Mesodermal cell (in vitro differentiated cells): Measurements from ENCODE around the gene TSPAN4.
A peak's percentile ranks its signal among the peaks of the same experiment; 100 is the strongest.

Source experiments
- H3K27ac ChIP-seq: 2 replicates; pipeline ENCODE4 v1.7.0; 2013; ENCODE audit warnings: mild to moderate bottlenecking, low read depth, low read length, moderate library complexity; ENCODE audit not compliant: severe bottlenecking
- H3K36me3 ChIP-seq: 2 replicates; pipeline ENCODE4 v1.7.1; 2013; ENCODE audit warnings: mild to moderate bottlenecking, low read length, moderate library complexity; ENCODE audit not compliant: control insufficient read depth, insufficient read depth
- H3K4me1 ChIP-seq: one replicate; pipeline ENCODE4 v1.7.1; 2013; ENCODE audit warnings: mild to moderate bottlenecking, low read length; ENCODE audit not compliant: insufficient read depth, control insufficient read depth, poor library complexity, severe bottlenecking
- H3K4me3 ChIP-seq: 2 replicates; pipeline ENCODE4 v1.7.0; 2013; ENCODE audit warnings: low read length, control low read depth, mild to moderate bottlenecking; ENCODE audit not compliant: insufficient read depth, poor library complexity, severe bottlenecking; ENCODE audit errors: extremely low read depth
- H3K9me3 ChIP-seq: 2 replicates; pipeline ENCODE4 v1.7.1; 2013; ENCODE audit warnings: mild to moderate bottlenecking, low read length, moderate library complexity; ENCODE audit not compliant: control insufficient read depth
- WGBS, 2 experiments: methylation state at CpG; one replicate each; pipeline ENCODE4 v1.1.5; 2013; ENCODE audit warnings: missing lambda C conversion rate in 2 of 2; ENCODE audit not compliant: insufficient coverage in 2 of 2; 5-methylcytosine and 5-hydroxymethylcytosine counted together

Gene TSPAN4

GRCh38 chr11:831118-831864 lies 11.4 kb upstream of the TSPAN4 start:
- WGBS, 2 experiments = 13 to 27% methylated on average over 27 to 28 of the region's 31 CpGs
- H3K4me1 ChIP-seq = peaks cover 52% of the 10 kb centered on the region
- H3K27ac ChIP-seq = no peak overlapping the region

DNA sequence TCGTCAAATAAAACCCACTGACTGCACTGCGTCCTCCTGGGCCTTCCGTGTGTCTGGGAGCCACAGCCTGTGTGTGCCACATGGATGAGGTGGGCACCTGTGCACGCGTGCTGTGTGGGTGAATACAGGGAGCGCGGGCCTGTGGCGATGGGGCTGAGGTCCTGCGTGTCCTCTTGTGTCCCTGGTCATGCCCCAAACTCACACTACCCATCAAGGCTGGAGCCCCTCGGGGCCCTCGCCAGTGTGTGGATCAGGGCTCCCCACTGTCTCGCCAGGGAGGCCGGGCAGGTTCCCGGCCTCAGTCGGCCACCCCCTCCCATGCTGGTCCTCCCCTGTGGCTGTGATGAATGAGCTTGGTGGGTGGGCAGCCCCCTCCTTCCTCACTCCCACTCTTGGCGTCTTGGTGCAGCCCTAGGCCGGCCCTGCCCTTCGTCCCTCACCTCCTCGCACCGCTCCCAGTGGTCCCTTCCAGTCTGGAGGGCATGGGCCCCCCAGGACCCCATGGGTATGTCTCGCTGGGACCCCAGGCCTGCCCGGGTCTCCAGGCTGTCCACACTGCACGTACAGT lies 10.6 kb upstream of the TSPAN4 start:
- WGBS, 2 experiments = 47 to 51% methylated on average over 12 to 21 of the region's 23 CpGs
- peaks cover 17% of the 10 kb centered on the region for H3K36me3 ChIP-seq
- no peak overlapping the region for H3K27ac ChIP-seq
- peaks cover 47% of the 10 kb centered on the region for H3K4me1 ChIP-seq
- peak overlapping the region; percentile 39 for H3K4me3 ChIP-seq
- no peaks in the 10 kb centered on the region for H3K9me3 ChIP-seq

More at GRCh38 chr11:831118-831864, 11.4 kb upstream of the TSPAN4 start:
- Histone ChIP-seq H3K4me3 (no peak overlapping the region), H3K9me3 (no peaks in the 10 kb centered on the region), H3K36me3 (peaks cover 10% of the 10 kb centered on the region)

DNA sequence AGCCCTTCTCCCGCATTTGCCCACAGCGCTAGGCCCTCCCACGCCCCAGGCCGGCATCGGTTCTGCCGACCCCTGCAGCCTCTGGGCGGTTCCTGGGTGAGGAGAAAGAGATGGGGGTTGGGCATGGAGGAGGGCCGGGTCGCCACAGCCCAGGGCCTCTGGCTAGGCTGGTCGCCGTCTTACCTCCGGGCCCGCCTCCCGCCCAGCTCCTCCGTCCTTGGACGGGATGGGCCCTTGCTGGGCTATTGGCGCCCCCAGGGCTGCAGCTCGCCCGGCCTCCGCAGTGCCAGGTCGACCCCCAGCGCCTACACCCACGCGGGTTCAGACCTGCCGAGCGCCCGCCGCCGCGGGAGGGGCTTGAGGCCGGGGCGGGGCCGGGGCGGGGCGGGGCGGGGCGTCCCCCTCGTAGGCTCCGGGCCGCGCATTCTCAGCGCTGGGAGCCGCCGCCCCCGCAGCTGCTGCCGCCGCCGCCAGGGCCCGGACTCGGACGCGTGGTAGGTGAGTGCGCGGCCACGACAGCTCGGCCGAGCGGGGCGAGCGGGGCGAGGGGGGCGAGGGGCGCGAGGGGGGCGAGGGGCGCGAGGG lies 10.0 kb upstream of the TSPAN4 start, which contains the start of gene CD151:
Gene CD151, plus strand, starts transcription at position 424 of the 585 bp plus-strand sequence. CDS start 3,118 bp downstream, outside the sequence.
- peaks cover 47% of the 10 kb centered on the region for H3K4me1 ChIP-seq
- peak within 1 kb of the TSS; percentile 57 for H3K27ac ChIP-seq
- H3K36me3 ChIP-seq = peaks cover 23% of the 10 kb centered on the region
- peak within 1 kb of the TSS; percentile 60 for H3K4me3 ChIP-seq
- no peaks in the 10 kb centered on the region for H3K9me3 ChIP-seq
- WGBS, 2 experiments = 0% methylated on average over 12 to 41 of the region's 67 CpGs

- Histone ChIP-seq H3K4me3 (peak overlapping the region; percentile 60), H3K9me3 (no peaks in the 10 kb centered on the region), H3K4me1 (peaks cover 42% of the 10 kb centered on the region), H3K36me3 (peaks cover 30% of the 10 kb centered on the region), H3K27ac (peak overlapping the region; percentile 57)
- WGBS, 2 experiments = 0% methylated on average over 37 to 46 of the region's 55 CpGs
These were observed 9.4 kb upstream of the TSPAN4 start for GRCh38 chr11:833114-833791.

DNA sequence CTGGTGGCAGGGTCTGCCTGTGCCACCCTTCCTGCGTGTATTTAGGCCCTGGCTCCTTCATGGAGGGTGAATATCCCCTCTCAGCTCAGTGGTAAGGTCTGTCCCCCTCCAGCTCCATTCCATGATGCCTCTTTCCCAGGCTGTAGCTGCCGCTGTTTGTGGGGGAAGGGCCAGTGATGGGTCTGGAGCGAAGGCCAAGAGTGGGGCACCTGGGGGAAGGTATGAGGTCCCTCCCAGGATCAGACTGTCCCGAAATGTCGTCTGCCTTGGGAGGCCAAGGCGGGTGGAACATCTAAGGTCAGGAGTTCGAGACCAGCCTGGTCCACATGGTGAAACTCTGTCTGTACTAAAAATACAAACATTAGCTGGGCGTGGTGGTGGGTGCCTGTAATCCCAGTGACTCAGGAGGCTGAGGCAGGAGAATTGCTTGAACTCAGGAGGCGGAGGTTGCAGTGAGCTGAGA lies 8.8 kb upstream of the TSPAN4 start:
- peaks cover 35% of the 10 kb centered on the region for H3K36me3 ChIP-seq
- 72 to 73% methylated on average over 5 to 7 of the region's 9 CpGs for WGBS, 2 experiments
- no peaks in the 10 kb centered on the region for H3K9me3 ChIP-seq
- peaks cover 36% of the 10 kb centered on the region for H3K4me1 ChIP-seq
- H3K4me3 ChIP-seq = peak overlapping the region; percentile 60
- peak overlapping the region; percentile 57 for H3K27ac ChIP-seq

- WGBS, 2 experiments = 77 to 79% methylated on average over 23 to 29 of the region's 31 CpGs
- Histone ChIP-seq H3K27ac (peak overlapping the region; percentile 45), H3K9me3 (no peaks in the 10 kb centered on the region), H3K36me3 (peaks cover 43% of the 10 kb centered on the region), H3K4me3 (peak overlapping the region; percentile 2), H3K4me1 (peaks cover 28% of the 10 kb centered on the region)
These were observed 8.0 kb upstream of the TSPAN4 start for GRCh38 chr11:834371-835316.

- Histone ChIP-seq H3K27ac (no peak overlapping the region), H3K9me3 (no peaks in the 10 kb centered on the region), H3K4me3 (no peak overlapping the region), H3K36me3 (peaks cover 59% of the 10 kb centered on the region), H3K4me1 (peaks cover 16% of the 10 kb centered on the region)
- 94 to 95% methylated on average over 13 to 14 of the region's 14 CpGs for WGBS, 2 experiments
These were observed 6.4 kb upstream of the TSPAN4 start for GRCh38 chr11:836274-836673.

- 87 to 91% methylated on average over 9 of the region's 9 CpGs for WGBS, 2 experiments
- H3K4me1 ChIP-seq = peaks cover 12% of the 10 kb centered on the region
- H3K36me3 ChIP-seq = peaks cover 60% of the 10 kb centered on the region
These were observed 6.0 kb upstream of the TSPAN4 start for GRCh38 chr11:836700-837099.

DNA sequence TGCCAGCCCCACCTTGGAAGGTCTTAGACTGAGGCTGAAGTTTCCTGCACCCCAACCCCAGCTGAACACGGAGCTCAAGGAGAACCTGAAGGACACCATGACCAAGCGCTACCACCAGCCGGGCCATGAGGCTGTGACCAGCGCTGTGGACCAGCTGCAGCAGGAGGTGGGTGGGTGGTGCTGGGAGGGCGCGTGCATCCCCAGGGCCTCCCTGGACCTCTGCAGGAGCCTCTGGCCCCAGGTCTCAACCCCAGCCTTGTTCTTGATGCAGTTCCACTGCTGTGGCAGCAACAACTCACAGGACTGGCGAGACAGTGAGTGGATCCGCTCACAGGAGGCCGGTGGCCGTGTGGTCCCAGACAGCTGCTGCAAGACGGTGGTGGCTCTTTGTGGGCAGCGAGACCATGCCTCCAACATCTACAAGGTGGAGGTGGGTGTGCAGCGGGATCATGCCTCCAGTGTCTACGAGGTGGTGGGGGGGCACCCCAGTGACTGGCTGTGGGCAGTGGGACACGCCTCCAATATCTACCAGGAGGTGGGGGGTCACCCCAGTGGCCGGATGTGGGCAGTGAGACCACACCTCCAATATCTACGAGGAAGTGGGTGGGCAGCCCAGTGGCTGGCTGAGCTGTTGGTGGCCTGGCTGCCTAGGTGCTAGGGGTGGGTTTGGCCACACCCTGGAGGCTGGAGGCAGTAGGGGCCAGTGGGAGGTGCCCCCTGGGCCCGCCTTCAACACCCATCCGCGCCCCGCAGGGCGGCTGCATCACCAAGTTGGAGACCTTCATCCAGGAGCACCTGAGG lies 5.3 kb upstream of the TSPAN4 start:
- H3K4me3 ChIP-seq = no peak overlapping the region
- H3K9me3 ChIP-seq = no peaks in the 10 kb centered on the region
- WGBS, 2 experiments = 96 to 97% methylated on average over 18 to 21 of the region's 22 CpGs
- no peak overlapping the region for H3K27ac ChIP-seq
- peaks cover 60% of the 10 kb centered on the region for H3K36me3 ChIP-seq
- H3K4me1 ChIP-seq = peaks cover 10% of the 10 kb centered on the region

More at GRCh38 chr11:836700-837099, 6.0 kb upstream of the TSPAN4 start:
- Histone ChIP-seq H3K27ac (no peak overlapping the region), H3K9me3 (no peaks in the 10 kb centered on the region), H3K4me3 (no peak overlapping the region)
